ENCODE results near the gene KLK3. TPM values are rescaled to one million over a fixed set of nuclear protein-coding genes. Genes with fewer than 3 reads are reported as not detected.
"Not testable (repeated sequence)": the region's sequence is repeated elsewhere in the genome, so short reads cannot be mapped to it uniquely, and the experiment has no call there.

Gene KLK3
- not detected for total RNA-seq

- H3K27ac ChIP-seq = no peak within 1 kb of the TSS
- H3K36me3 ChIP-seq = no peaks in the 10 kb centered on the region
- TF ChIP-seq CTCF (IDR thresholded peaks at IDR 0.05) = no peak
- no peaks in the 10 kb centered on the region for H3K27me3 ChIP-seq (replicated peaks; ENCODE audit: insufficient read depth)
- no peaks in the 10 kb centered on the region for H3K9me3 ChIP-seq
- H3K4me1 ChIP-seq (ENCODE audit: control insufficient read depth in 1 of 2, low read depth in 2 of 2) = no peaks in the 10 kb centered on the region
- H3K4me3 ChIP-seq = no peak within 1 kb of the TSS
- no peak for DNase-seq (ENCODE audit: low spot score)
- no peak for ATAC-seq (ENCODE audit: insufficient number of reproducible peaks, low FRiP score, low read depth)
Measured at GRCh38 chr19:50854636-50855410, at the start of gene KLK3. Gene KLK3, plus strand, starts transcription at chr19:50854915. Its CDS starts 41 bp downstream, at chr19:50854956.

- DNase-seq (ENCODE audit: low spot score) (no peak), ATAC-seq (ENCODE audit: insufficient number of reproducible peaks, low FRiP score, low read depth) (no peak)
- no peaks in the 10 kb centered on the region for H3K36me3 ChIP-seq
- H3K9me3 ChIP-seq = no peaks in the 10 kb centered on the region
- peaks cover 5 to 7% of the 10 kb centered on the region in 2 donors for H3K4me1 ChIP-seq (ENCODE audit: control insufficient read depth in 1 of 2, low read depth in 2 of 2)
- H3K4me3 ChIP-seq = no peak overlapping the region
- H3K27ac ChIP-seq = no peak overlapping the region
- TF ChIP-seq CTCF (IDR thresholded peaks at IDR 0.05) = no peak
- no peaks in the 10 kb centered on the region for H3K27me3 ChIP-seq (replicated peaks; ENCODE audit: insufficient read depth)
Measured at GRCh38 chr19:50808856-50809255, 45.9 kb upstream of the KLK3 start.

GRCh38 chr19:50811622-50812238, 43.0 kb upstream of the KLK3 start:
- not testable (repeated sequence) for DNase-seq (ENCODE audit: low spot score); H3K9me3 ChIP-seq; H3K27ac ChIP-seq; H3K4me3 ChIP-seq; ATAC-seq (ENCODE audit: insufficient number of reproducible peaks, low FRiP score, low read depth); H3K27me3 ChIP-seq (replicated peaks; ENCODE audit: insufficient read depth); H3K4me1 ChIP-seq (ENCODE audit: control insufficient read depth in 1 of 2, low read depth in 2 of 2); H3K36me3 ChIP-seq

GRCh38 chr19:50812474-50812873, 42.2 kb upstream of the KLK3 start:
- Histone ChIP-seq H3K9me3 (no peaks in the 10 kb centered on the region), H3K27ac (no peak overlapping the region), H3K4me3 (no peak overlapping the region), H3K27me3 (replicated peaks; ENCODE audit: insufficient read depth) (no peaks in the 10 kb centered on the region), H3K4me1 (ENCODE audit: control insufficient read depth in 1 of 2, low read depth in 2 of 2) (no peaks in the 10 kb centered on the region), H3K36me3 (no peaks in the 10 kb centered on the region)
- no peak for DNase-seq (ENCODE audit: low spot score)
- TF ChIP-seq CTCF (IDR thresholded peaks at IDR 0.05) = no peak
- no peak for ATAC-seq (ENCODE audit: insufficient number of reproducible peaks, low FRiP score, low read depth)

GRCh38 chr19:50814883-50815282, 39.8 kb upstream of the KLK3 start:
- Histone ChIP-seq H3K4me1 (ENCODE audit: control insufficient read depth in 1 of 2, low read depth in 2 of 2) (no peaks in the 10 kb centered on the region), H3K9me3 (no peaks in the 10 kb centered on the region), H3K4me3 (no peak overlapping the region), H3K36me3 (no peaks in the 10 kb centered on the region), H3K27ac (no peak overlapping the region), H3K27me3 (replicated peaks; ENCODE audit: insufficient read depth) (no peaks in the 10 kb centered on the region)
- no peak for ATAC-seq (ENCODE audit: insufficient number of reproducible peaks, low FRiP score, low read depth)
- no peak for TF ChIP-seq CTCF (IDR thresholded peaks at IDR 0.05)
- no peak for DNase-seq (ENCODE audit: low spot score)

Data from thoracic aorta (tissue), 2 donors.